CD4-positive, alpha-beta T cell (primary cell): ENCODE measurements around the gene BTBD9. TPM values are rescaled to one million over a fixed set of nuclear protein-coding genes. Genes with fewer than 3 reads are reported as not detected.

Experiments used
- ATAC-seq: fragments of 200-7000 bp; cut with Tn5 transposase; one replicate; pipeline ENCODE4 v1.10.0; 2022; ENCODE audit warnings: mild to moderate bottlenecking; ENCODE audit not compliant: poor library complexity
- CTCF ChIA-PET: fragments of 350-600 bp; sonication (Branson Sonifier 250); formaldehyde crosslinking; loops from one replicate; lab custom pipeline; 2021; ENCODE audit warnings: antibody characterized with exemption, inconsistent platforms; lab: Charles Lee
- POLR2A ChIA-PET: fragments of 350-600 bp; sonication (Branson Sonifier 250); formaldehyde crosslinking; loops from one replicate; lab custom pipeline; 2021; ENCODE audit warnings: antibody characterized with exemption, inconsistent platforms; lab: Charles Lee
- DNase-seq, 14 experiments: peaks; one replicate each; pipeline ENCODE4 v3.0.0-alpha.2; 2013 to 2020; ENCODE audit warnings: mixed read lengths in 2 of 14
- H3K27ac ChIP-seq, 2 donors: one replicate each; pipeline versions ENCODE4 v1.5.1 to v1.7.0; 2013; ENCODE audit warnings: low read length in 2 of 2, low read depth in 1 of 2, mild to moderate bottlenecking in 1 of 2
- H3K27me3 ChIP-seq, 2 experiments: 1 replicate in 1 of 2; 2 replicates in 1 of 2; pipeline versions ENCODE4 v1.6.1 to v1.7.0; 2013; ENCODE audit warnings: low read length in 2 of 2, control low read depth in 1 of 2, mild to moderate bottlenecking in 1 of 2, moderate library complexity in 1 of 2; ENCODE audit not compliant: insufficient read depth in 2 of 2, control insufficient read depth in 1 of 2
- H3K36me3 ChIP-seq: one replicate; pipeline ENCODE4 v1.6.1; 2013; ENCODE audit warnings: low read length, control low read depth; ENCODE audit not compliant: insufficient read depth
- H3K4me1 ChIP-seq: one replicate; pipeline ENCODE4 v1.6.1; 2013; ENCODE audit warnings: low read length, control low read depth; ENCODE audit not compliant: insufficient read depth
- H3K4me3 ChIP-seq: one replicate; pipeline ENCODE4 v1.5.1; 2013; ENCODE audit warnings: mild to moderate bottlenecking, low read length, moderate library complexity
- H3K9me3 ChIP-seq, 2 experiments: 1 replicate in 1 of 2; 2 replicates in 1 of 2; pipeline versions ENCODE4 v1.6.1 to v1.7.0; 2013; ENCODE audit warnings: low read length in 2 of 2, mild to moderate bottlenecking in 2 of 2, control low read depth in 1 of 2, moderate library complexity in 1 of 2; ENCODE audit not compliant: control insufficient read depth in 1 of 2, insufficient read depth in 1 of 2
- H3K27ac Mint-ChIP-seq: one replicate; pipeline ENCODE4 v1.8.0; 2020; ENCODE audit warnings: mixed read lengths
- H3K27me3 Mint-ChIP-seq: one replicate; pipeline ENCODE4 v1.8.0; 2021; ENCODE audit warnings: mixed read lengths
- H3K36me3 Mint-ChIP-seq: one replicate; pipeline ENCODE4 v1.8.0; 2021; ENCODE audit warnings: low read depth, mixed read lengths
- H3K4me1 Mint-ChIP-seq: one replicate; pipeline ENCODE4 v1.8.0; 2021; ENCODE audit warnings: low read depth, mixed read lengths
- H3K4me3 Mint-ChIP-seq: one replicate; pipeline ENCODE4 v1.8.0; 2020; ENCODE audit warnings: mild to moderate bottlenecking, mixed read lengths
- H3K9me3 Mint-ChIP-seq: one replicate; pipeline ENCODE4 v1.8.0; 2020; ENCODE audit warnings: mixed read lengths
- CTCF ChIP-seq: fragments of 200-600 bp; IDR thresholded peaks from one replicate; pipeline ENCODE4 v1.8.0; 2022; ENCODE audit warnings: antibody characterized with exemption, mild to moderate bottlenecking
- intact Hi-C, 2 experiments: fragments of 100-400 bp; cut with DNase I in 1 of 2; cut with micrococcal nuclease in 1 of 2; formaldehyde crosslinking; loops; one replicate each; pipeline versions ENCODE4 v1.15.1 to v1.9.0; 2023 to 2025; cut with DNase I, micrococcal nuclease
- total RNA-seq, 174 experiments: library from RNA in 2 of 174; stranded (reverse) in 2 of 174; gene quantifications; one replicate each; pipeline ENCODE4 v1.2.3 and lab custom pipeline; 2021 to 2026

Gene BTBD9
- total RNA-seq, 2 experiments from 2014 or later, result 58.7 to 59.3 TPM

DNA sequence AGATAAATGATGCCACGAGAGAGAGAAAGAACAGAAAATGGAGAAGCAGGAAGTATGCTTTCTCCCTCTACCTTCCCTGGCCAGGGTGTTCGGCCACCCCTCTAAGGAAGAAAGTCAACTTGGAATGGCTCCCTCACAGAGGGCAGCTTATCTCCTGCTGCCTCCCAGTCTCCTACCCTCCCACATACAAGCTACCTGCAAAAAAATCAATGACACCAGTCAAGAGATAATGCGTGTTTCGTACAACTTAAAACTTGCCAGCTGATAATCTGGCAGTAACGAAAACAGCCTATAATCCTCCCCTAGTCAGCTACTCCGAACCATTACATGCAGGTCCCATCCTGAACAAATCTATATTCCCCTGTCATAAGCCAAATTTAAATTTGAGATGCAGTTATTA lies 61.7 kb downstream of the BTBD9 start:
- H3K4me3 Mint-ChIP-seq, result no peak overlapping the region
- H3K9me3 ChIP-seq, result no peaks in the 10 kb centered on the region
- H3K4me1 Mint-ChIP-seq, result peaks cover 7% of the 10 kb centered on the region
- DNase-seq (no peak), ATAC-seq (no peak)
- no peak overlapping the region for H3K27ac ChIP-seq
- no peaks in the 10 kb centered on the region for H3K27me3 ChIP-seq
- TF ChIP-seq CTCF, result no peak
- ChIA-PET CTCF (no interaction called here), POLR2A (interaction anchor here (0.6 kb wide), 1 partner anchor 1963 kb away, joined by 4 read pairs; no protein-coding TSS in a partner anchor)
- no peak overlapping the region for H3K4me3 ChIP-seq
- peaks cover 26% of the 10 kb centered on the region for H3K36me3 ChIP-seq
- intact Hi-C loops, result loop anchor here in 1 of 2 experiments (5.0 kb wide), 1 partner anchor 59 kb away; the partner anchor contains the start of gene BTBD9
- no peaks in the 10 kb centered on the region for H3K9me3 Mint-ChIP-seq
- no peaks in the 10 kb centered on the region for H3K27me3 Mint-ChIP-seq
- H3K27ac Mint-ChIP-seq, result no peak overlapping the region
- peaks cover 82% of the 10 kb centered on the region for H3K36me3 Mint-ChIP-seq
- no peaks in the 10 kb centered on the region for H3K4me1 ChIP-seq

DNA sequence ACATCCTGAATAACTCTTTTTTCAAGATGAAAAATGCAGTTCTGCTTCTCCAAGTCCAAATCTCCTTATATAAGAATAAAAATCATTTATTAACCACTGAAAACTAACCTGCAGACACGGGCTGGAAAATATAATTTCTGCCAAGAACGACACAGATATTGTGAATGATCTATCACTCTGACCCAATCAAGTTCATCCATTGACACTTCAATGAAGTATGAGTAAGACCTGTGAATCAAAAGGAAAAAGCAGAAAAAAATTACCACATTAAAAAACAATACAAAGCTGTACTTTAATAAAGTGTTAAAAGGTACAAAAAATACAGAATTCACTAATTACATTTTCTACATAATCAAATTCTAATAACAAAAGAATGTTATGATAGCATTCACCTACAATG lies 62.2 kb downstream of the BTBD9 start:
- H3K9me3 Mint-ChIP-seq, result no peaks in the 10 kb centered on the region
- no peaks in the 10 kb centered on the region for H3K27me3 Mint-ChIP-seq
- H3K36me3 Mint-ChIP-seq, result peaks cover 76% of the 10 kb centered on the region
- H3K27ac Mint-ChIP-seq, result no peak overlapping the region
- H3K4me1 ChIP-seq, result no peaks in the 10 kb centered on the region
- peaks cover 26% of the 10 kb centered on the region for H3K36me3 ChIP-seq
- no peak overlapping the region for H3K27ac ChIP-seq
- no peak for TF ChIP-seq CTCF
- no peak overlapping the region for H3K4me3 Mint-ChIP-seq
- no peaks in the 10 kb centered on the region for H3K9me3 ChIP-seq
- no peak for ATAC-seq
- POLR2A ChIA-PET, result interaction anchor here (0.6 kb wide), 1 partner anchor 1962 kb away, joined by 4 read pairs; no protein-coding TSS in a partner anchor
- peaks cover 7% of the 10 kb centered on the region for H3K4me1 Mint-ChIP-seq
- no peak overlapping the region for H3K4me3 ChIP-seq
- no peak for DNase-seq
- no peaks in the 10 kb centered on the region for H3K27me3 ChIP-seq
- CTCF ChIA-PET, result no interaction called here
- intact Hi-C loops, result loop anchor here in 1 of 2 experiments (5.0 kb wide), 1 partner anchor 60 kb away; the partner anchor contains the start of gene BTBD9

GRCh38 chr6:38573801-38574395 lies 65.8 kb downstream of the BTBD9 start:
- no peaks in the 10 kb centered on the region for H3K9me3 Mint-ChIP-seq
- Histone ChIP-seq H3K27me3 (no peaks in the 10 kb centered on the region), H3K9me3 (no peaks in the 10 kb centered on the region), H3K4me3 (no peak overlapping the region), H3K27ac (no peak overlapping the region), H3K4me1 (peaks cover 7% of the 10 kb centered on the region), H3K36me3 (peaks cover 10% of the 10 kb centered on the region)
- intact Hi-C loops, result no loop called here
- H3K36me3 Mint-ChIP-seq, result peaks cover 55% of the 10 kb centered on the region
- H3K4me1 Mint-ChIP-seq, result peaks cover 25% of the 10 kb centered on the region
- no peak overlapping the region for H3K4me3 Mint-ChIP-seq
- ChIA-PET POLR2A (interaction anchor here (0.6 kb wide), 1 partner anchor 154 kb away, joined by 3 read pairs; no protein-coding TSS in a partner anchor), CTCF (no interaction called here)
- no peak for TF ChIP-seq CTCF
- DNase-seq (no peak), ATAC-seq (no peak)
- peak overlapping the region; percentile 75 for H3K27ac Mint-ChIP-seq
- no peaks in the 10 kb centered on the region for H3K27me3 Mint-ChIP-seq
